Measurements from ENCODE around the gene LINGO1. TPM values are rescaled to one million over a fixed set of nuclear protein-coding genes. Genes with fewer than 3 reads are reported as not detected.

The LINGO1 gene
- total RNA-seq, 1 experiment from 2014 or later: 51.3 TPM

GRCh38 chr15:77564938-77565337, 67.8 kb downstream of the LINGO1 start:
- POLR2A ChIA-PET: no interaction called here

GRCh38 chr15:77564341-77564740, 68.4 kb downstream of the LINGO1 start:
- no peaks in the 10 kb centered on the region for H3K9me3 Mint-ChIP-seq
- DNase-seq (ENCODE audit: low spot score): no peak
- no peaks in the 10 kb centered on the region for H3K36me3 Mint-ChIP-seq
- peaks cover 28% of the 10 kb centered on the region for H3K4me1 Mint-ChIP-seq
- TF ChIP-seq EMX1 (CRISPR knock-in tag; IDR thresholded peaks at IDR 0.05) (no peak), ZNF532 (CRISPR knock-in tag; IDR thresholded peaks at IDR 0.05; ENCODE audit: borderline replicate concordance) (no peak), ZBTB21 (CRISPR knock-in tag; IDR thresholded peaks at IDR 0.05; ENCODE audit: borderline replicate concordance) (no peak), ATF6 (CRISPR knock-in tag; IDR thresholded peaks at IDR 0.05) (no peak), JAZF1 (CRISPR knock-in tag; IDR thresholded peaks at IDR 0.05) (no peak), MLX (CRISPR knock-in tag; IDR thresholded peaks at IDR 0.05) (no peak), ZBTB43 (CRISPR knock-in tag; IDR thresholded peaks at IDR 0.05) (no peak)
- POLR2A ChIA-PET: no interaction called here
- no peaks in the 10 kb centered on the region; the same call in 1 of the 2 replicates for H3K27me3 Mint-ChIP-seq (ENCODE audit: low read depth)
- no peak overlapping the region for H3K4me3 Mint-ChIP-seq
- ATAC-seq: no peak
- H3K27ac Mint-ChIP-seq: no peak overlapping the region
- CTCF ChIA-PET: interaction anchor here (1.9 kb wide), 1 partner anchor 21 kb away, joined by 7 read pairs; no protein-coding TSS in a partner anchor

More at GRCh38 chr15:77564938-77565337, 67.8 kb downstream of the LINGO1 start:
- H3K4me3 Mint-ChIP-seq: no peak overlapping the region
- DNase-seq (ENCODE audit: low spot score) (no peak), ATAC-seq (no peak)
- H3K27me3 Mint-ChIP-seq (ENCODE audit: low read depth): no peaks in the 10 kb centered on the region; the same call in 1 of the 2 replicates
- peaks cover 33% of the 10 kb centered on the region for H3K4me1 Mint-ChIP-seq
- TF ChIP-seq NR2C2 (CRISPR knock-in tag; IDR thresholded peaks at IDR 0.05) (no peak), GTF2I (CRISPR knock-in tag; conservative IDR thresholded peaks at IDR 0.05) (no peak), SMAD4 (CRISPR knock-in tag; IDR thresholded peaks at IDR 0.05) (no peak), ZNF396 (CRISPR knock-in tag; IDR thresholded peaks at IDR 0.05; ENCODE audit: borderline replicate concordance) (no peak), AR (CRISPR knock-in tag; IDR thresholded peaks at IDR 0.05) (no peak), RELA (CRISPR knock-in tag; IDR thresholded peaks at IDR 0.05; ENCODE audit: borderline replicate concordance) (no peak), ZNF138 (CRISPR knock-in tag; conservative IDR thresholded peaks at IDR 0.05) (no peak)
- no peaks in the 10 kb centered on the region for H3K36me3 Mint-ChIP-seq
- CTCF ChIA-PET: interaction anchor here (1.9 to 5.5 kb wide), 2 partner anchors 22 kb away, joined by 7 to 29 read pairs; no protein-coding TSS in a partner anchor
- H3K9me3 Mint-ChIP-seq: no peaks in the 10 kb centered on the region
- H3K27ac Mint-ChIP-seq: no peak overlapping the region; the same call in 1 of the 2 replicates

All from WTC11 (cell line).